Stimulated activated CD8-positive, alpha-beta memory T cell treated with anti-CD3 and anti-CD28 coated beads, Interleukin-4, amount 100 ng/mL, for 4 hours (primary cell): Measurements from ENCODE around the gene TM6SF1.
"Not testable (repeated sequence)": the region's sequence is repeated elsewhere in the genome, so short reads cannot be mapped to it uniquely, and the experiment has no call there.

Experiments
- DNase-seq, 2 donors: peaks; one replicate each; pipeline ENCODE4 v3.0.0-alpha.2; 2020; ENCODE audit warnings: low read depth in 2 of 2, low spot score in 1 of 2

Gene TM6SF1

DNA sequence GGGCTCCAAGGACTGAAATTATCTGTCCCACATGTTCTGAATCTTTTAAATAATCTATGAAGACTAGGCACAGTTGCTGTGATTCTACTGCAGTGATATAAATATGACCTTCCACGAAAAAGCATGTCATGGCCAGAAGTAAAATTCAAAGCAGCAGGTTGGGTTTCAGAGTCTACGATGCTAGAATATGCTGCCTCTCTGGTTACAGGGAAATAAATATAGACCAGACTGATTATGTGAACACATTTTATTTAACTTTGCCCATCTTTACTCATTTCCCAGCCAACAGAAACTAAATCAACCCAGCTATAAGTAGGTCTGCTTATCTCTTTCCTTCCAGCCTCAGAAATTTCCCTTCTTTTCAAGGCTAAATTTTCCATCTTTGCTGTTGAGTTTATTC, 19.9 kb upstream of the TM6SF1 start:
- no peak for DNase-seq

DNA sequence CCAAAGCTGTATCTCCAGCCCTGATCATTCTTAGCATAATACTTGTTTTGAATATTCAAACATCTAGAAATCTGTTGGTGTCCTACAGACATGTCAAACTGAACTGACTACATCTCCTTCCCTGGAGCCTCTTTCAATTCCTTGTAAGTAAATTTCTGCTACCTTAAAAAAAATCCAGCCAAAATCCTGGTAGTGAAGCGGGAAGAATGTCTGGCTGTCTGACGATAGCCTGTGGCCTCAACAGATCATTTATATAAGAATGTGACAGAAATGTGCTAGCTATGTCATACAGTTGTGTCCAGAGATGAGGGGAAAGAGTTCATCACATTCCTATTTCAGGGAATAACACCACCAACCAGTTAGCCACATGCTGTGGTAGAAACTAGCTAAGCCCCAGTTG, 18.6 kb upstream of the TM6SF1 start:
- no peak for DNase-seq

DNA sequence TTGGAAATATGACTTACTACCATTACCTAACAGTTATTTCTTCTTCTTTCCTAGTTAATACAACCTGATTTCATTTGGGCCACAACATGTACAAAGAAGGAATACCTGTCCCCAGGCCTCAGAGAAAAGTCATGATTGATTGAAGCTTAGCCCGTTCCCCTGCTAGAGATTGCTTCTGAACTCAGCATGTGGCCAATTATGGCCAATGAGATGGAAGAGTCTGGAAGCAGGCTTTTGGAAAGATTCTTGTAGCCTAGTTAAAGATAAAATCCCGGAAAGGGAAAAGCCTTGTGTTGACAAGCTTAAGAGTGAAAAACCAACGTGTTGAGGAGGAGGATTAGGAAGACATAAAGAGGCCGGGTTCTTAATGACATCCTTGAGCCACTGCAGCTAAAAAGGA, 17.0 kb upstream of the TM6SF1 start:
- DNase-seq: no peak

DNA sequence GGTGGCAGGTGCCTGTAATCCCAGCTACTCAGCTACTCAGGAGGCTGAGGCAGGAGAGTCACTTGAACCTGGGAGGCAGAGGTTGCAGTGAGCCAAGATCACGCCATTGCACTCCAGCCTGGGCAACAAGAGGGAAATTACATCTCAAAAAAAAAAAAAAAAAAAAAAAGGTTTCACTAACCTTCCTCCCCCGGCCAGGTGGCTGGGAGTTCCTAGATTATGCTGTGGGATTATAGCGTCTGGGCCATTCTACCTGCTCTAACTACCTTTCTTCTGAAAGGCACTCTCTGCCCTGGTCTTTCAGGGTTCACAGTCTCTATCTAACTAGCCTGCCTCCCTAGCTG, 15.5 kb upstream of the TM6SF1 start:
- not testable (repeated sequence) for DNase-seq

DNA sequence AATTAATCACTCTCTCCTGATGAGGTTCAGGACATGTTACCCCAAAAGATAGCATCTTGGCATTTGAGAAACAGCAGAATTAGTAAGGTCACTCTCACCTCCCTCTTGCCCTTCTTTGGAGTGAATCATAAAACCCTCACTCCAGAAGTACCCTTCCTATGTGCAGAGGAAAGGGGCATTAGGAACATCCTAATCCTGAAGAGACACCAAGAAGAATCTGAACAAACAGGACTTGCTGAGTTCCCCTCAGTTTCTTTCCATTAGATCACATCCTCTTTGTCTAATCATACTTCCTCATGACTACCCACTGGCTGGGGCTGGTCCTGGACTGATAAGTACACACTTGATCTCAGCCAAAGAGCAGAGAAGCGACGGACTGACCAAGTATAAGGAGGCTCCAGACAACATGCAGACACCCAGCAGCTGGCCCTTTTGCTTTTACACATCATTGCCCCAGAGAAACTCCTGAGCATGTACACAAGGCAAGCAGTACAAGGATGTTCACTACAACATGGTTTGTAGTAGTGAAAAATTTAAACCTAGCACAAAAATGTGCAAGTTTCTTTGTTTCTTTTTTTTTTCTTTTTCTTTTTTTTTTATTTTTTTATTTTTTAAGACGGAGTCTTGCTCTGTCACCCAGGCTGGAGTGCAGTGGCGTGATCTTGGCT, 15.0 kb upstream of the TM6SF1 start:
- DNase-seq: no peak

DNA sequence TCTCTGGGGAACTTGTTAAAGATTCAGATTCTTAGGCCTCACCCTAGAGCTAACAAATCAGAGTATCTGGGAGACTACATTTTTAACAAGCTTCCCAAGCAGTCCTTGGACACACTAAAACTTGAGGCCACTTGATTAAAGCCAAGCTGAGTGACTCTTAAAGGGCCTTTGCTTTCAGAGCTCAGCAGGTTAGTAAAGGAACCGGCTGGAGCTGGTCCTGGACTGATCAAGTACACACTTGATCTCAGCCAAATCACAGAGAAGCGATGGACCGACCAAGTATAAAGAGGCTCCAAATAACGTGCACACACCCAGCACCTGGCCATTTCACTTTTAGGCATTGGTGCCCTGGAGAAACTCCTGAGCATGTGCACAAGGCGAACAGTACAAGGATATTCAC, 12.9 kb upstream of the TM6SF1 start:
- no peak for DNase-seq

DNA sequence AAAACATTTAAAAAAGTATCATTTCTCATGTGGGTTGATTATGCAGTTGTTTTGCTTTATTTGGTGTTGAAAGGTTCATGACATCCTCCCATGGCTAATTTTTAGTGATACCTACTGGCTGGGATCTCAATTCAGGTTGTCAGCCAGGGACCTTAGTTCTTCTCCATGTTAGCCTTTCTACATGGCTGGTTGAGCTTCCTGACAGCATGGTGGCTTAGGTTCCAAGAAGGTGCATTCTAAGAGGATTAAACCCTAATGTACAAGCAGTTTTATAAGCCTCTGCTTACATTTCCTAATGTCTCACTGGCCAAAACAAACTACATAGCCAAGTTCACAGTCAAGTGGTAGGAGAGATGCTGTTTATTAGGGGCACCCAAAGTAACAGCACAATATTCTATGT, 9.4 kb upstream of the TM6SF1 start:
- no peak for DNase-seq

DNA sequence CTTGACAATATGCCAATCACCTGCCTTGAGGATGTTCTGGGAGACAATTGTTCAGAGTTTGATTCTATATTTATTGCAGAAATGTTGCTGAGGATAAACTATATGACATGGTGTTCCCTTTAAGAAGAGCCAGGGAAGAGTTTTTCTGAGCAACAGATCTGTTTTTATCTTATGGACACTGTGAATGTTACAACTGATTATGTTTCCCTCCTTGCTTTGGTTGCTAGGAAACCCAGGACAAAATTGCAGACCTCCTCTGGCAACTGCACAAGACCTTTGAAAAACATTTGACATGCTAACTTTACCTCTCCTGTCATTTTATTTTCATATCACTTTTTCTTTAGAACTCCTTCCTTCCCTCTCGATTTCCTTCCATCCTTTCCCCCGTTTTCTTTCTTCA, 8.2 kb upstream of the TM6SF1 start:
- DNase-seq: no peak

DNA sequence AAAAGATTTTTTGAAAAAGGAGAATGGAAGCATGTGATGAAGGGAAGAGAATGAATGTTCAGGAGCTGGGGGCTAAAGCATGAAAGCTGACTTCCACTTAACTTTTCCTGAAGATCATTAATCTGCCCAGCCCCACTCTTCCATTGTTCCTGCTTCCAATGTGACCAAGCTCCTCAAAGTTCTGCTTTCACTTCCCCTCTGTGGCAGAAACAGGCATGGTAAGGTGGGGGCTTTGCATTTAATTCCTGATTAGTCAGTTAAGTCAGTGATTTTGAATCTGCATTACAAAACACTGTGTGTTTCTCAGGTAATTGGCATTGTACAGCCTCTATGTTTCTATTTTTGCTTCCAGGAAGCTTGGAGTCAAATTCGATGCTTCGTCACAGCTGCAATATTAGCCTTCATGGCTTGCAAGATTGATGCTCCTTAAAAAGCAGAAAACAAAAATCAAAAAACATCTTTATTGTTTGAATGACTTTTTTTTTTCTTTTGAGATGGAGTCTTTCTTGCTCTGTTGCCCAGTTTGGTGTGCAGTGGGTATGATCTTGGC, 7.3 kb upstream of the TM6SF1 start:
- DNase-seq: no peak

DNA sequence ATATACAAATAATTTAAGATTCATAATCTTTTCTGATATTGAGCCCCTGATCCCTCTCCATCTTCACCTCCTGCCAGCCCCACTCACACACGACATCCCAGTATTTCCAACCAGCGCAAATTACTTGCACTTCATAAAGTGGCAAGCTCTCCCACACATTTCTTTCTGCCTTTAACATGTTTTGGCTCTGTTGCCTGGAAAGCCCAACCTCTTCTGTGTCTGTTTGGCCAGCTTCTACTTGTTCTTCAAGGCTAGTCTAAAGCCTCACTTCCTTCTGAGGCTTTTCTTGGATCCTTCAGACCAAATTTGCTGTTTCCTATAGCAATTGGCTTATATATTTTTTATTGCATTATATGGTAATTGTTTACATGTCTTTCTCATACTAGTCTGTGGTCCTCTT, 5.1 kb upstream of the TM6SF1 start:
- no peak for DNase-seq

DNA sequence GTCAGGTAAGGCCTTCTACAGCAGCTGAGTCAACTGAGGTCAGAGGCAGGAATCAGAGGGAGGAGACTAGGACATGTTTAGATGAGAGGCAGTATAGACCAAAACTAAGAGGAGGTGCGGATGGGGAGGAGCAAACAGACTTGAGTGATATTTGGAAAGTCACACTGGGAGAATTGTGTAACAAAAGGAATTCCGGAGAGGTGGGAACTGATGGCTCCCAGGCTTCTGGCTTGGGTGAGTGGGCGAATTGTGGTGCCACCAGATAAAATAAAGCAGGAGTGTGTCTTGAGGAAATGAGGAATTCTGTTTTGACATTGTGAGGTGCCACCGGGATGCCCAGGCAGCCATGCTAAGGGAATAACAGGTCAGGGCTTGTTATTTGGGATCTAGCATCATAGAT, 3.3 kb upstream of the TM6SF1 start:
- DNase-seq: no peak

DNA sequence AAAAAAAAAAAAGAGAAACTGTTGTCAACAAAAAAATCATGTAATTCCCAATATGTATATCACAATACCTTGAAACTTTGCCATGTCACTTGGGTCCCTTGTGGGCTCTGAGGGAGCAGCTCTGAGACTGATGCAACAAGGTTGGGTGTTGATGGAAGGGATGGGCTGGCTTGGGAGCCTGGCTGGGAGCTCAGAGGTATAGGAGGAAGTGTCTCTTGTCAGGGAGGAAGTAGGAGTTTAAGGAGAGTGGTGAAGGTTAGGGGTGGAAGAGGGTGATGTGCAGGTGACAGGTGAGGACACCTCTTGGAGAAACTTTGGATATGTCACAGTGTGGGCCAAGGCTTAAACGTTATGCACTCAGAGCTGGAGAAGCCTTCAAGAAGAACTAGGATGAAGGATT, 2.0 kb upstream of the TM6SF1 start:
- DNase-seq: no peak

DNA sequence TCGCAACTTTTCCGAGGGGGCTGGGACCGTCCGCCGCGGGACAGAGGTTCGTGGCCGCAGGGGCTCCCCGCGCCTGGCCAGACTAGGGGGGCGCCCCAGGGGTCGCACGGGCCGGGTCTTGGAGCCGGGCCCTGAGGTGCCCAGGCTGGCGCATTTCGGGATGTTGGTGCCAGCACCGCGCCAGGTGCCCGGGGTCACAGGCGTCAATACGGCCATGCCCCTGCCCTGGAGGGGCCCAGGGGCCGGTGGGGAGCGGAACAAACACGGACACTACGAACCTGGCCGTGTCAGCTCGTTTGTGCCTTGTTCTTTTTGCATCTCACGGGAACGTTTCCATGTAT, 366 bp downstream of the TM6SF1 start:
- DNase-seq: no peak

DNA sequence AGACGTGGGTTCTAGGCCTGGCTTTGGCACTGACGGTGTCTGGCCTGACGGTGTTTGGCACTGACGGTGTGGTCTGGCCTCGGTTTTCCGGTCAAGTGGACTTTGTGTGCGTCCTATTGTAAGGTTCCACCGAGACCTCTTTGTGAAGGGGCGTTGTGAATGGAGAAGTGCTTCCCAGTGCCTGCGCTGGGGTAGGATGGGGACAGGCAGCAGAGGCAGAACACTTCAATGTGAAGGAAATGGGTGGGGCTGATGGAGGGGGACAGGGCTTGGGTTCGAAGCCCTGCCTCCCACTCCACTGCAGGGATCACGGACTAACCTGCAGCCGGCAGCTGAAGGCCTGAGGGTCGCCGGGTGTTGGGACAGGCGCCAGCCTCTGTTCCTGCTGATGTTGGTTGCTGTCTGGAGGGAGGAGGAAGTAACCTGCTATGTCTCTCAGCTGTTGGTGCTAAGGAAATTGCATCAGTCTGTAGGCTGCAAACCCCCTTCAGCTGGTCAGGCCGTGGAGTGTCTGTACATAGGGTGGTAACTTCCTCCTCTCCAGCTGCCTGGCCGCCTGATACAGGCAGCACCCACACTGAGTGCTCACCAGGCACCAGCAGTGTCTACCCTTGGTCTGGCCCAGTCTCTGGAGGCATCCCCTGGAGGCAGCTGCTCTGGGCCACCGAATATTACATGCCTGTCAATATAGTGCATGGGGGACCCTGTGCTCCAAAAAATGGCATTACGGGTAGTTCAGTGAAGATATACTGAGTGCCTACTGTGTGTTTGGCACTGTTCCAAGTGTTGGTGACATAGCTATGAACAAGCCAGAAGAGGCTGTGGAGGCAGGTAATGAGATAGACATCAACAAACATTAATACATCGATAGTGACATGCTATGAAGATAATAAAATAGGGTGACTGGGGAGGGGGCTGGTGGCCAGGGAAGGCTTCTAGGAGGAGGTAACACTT, 1.1 kb downstream of the TM6SF1 start:
- no peak for DNase-seq

DNA sequence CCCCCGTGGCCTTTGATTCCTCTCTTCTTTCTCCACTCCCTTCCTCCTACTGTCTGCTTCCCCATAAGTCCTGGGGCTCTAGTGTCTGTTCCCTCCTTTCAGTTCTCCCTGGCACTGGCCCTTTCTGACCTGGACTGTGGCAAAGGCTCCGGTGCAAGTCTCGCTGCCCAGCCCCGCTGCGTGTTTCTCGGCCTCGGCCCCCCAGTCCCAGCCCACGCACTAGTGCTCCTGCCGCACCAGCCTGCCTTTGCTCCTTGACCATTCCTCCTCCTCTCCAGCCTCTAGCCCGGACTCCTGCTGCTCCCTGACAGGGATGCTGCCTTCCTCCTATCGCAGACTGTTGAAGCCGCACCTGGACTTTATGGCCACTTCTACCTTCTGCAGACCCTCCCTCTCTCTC, 2.1 kb downstream of the TM6SF1 start:
- DNase-seq: no peak

DNA sequence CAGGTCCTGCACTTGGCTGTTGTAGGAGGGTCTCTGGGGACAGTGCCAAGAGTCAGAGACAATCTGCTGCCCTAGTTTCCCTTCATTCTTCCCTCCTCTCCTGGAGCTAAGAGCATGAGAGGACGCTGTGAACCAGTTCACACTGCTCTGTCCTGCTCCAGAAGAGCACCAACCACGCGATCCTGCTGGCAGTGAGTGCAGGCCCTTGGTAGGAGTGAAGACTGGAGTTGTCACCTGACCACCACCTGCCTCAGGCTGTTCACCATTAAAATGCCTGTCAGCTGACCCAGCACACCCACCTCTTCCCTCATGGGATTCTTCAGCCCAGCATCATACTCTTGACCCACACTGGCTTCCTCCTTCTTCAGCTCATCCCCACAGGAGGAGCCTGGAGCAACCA, 2.9 kb downstream of the TM6SF1 start:
- no peak for DNase-seq

DNA sequence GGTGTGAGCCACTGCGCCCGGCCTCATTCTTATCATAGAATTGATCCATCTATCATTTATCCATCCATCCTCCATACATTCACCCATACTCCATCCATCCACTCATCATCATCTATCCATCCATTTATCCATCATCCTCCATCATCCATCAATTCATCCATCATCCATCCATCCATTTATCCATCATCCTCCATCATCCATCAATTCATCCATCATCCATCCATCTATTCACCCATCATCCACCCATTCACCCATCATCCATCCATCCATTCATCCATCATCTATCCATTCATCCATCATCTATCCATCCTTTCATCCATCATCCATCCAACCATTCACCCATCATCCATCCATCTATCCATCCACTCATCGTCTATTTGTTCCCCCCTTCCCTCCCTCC, 3.7 kb downstream of the TM6SF1 start:
- no peak for DNase-seq

DNA sequence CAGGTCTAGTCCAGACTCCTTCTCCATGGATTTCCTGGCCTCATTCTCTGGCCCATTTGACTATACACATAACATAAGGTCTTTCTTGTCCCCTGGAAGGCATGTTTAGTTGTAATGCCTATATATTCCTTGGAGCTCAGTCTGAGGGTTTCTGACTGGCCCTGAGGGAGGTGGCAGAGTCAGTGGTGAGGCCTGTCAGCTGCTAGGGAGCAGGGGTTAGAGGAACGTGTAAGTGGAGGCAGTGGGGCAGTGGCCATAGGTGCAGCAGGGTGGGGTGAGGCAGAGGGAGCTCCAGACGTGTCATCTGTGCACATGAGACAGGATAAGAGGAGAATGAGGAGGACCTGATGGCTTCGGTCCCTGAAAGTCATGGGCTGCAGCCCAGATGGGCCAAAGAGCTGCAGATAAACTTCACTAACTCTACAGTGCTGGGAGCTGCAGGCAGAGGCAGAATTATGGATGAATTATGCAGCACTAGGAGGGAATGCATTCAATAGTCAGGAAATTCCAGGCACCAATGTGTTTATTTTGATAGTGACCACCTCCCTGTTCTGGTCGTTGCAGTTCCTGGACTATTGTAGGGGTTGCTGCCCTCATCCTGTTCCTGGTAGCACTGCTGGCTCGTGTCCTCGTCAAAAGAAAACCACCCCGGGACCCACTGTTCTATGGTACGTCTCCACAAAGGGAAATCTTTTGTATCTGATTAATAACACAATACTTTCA, 4.9 kb downstream of the TM6SF1 start:
- no peak for DNase-seq

DNA sequence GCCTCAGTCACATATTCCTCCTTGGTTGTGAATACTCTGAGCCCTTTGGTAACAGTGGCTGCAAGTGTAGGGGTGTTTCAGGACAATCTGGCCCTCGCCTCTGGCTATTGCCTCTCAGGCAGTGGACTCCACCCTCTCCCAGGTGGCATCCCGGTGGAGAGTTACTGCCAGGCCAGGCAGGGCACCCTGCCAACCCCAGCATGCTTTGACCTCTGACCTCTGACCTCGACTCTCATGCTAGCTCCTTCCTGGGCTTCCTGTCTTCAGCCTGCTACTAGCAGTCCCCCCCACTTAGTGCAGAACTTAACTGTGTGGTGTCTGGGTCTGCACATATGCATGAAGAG, 5.5 kb downstream of the TM6SF1 start:
- DNase-seq: no peak

DNA sequence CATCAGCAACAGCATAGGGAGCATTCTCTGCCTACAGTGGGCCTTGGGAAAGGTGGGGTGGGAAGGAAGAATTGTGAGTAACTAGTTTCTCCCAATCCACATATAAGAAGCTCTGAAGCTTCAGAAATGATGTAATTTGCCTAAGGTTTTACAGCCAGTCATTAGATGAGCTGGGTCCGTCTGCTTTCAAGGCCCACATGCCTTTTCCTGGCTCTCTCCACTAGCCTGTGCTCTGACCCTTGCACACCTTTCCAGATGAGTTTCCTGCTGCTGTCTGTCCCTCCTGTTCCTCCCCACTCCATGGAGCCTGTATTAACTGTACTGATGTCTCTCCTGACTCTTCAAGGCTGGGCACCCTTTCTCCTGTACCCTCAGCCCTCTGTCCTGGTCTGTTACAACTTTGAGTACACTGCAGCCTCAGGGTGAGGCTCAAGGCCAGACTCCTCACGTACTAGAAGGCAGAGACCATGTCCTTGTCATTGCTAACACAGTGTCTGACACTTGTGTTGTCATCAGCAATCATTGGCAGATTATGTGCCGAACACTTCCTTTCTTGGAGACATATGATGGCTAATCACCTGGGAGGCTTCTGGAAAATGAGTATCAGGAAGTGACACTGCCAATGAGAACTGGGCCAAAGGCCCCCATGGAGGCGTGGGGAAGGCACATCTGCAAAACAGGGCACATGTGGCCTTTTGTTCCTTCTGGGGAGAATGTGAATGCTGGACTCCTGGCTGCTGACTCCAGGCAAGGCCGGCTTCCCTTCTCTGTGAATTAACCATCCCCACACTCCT, 6.6 kb downstream of the TM6SF1 start:
- DNase-seq: no peak

DNA sequence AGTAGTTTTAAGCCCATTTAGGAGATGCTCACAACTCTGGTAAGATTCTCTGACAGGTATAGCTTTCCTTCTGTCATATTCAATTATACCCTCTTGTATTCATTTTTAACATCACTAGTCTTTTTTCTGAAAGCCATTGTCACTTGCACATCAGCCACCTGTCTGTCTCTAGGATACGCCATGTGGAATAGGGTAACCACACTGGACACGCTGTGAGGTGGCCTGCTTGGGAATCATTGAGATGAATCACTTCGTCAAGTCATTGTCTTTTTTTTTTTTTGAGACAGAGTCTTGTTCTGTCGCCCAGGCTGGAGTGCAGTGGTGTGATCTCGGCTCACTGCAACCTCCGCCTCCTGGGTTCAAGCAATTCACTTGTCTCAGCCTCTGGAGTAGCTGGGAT, 7.4 kb downstream of the TM6SF1 start:
- DNase-seq: no peak
